ENCODE data around the gene CCDC170. TPM values are rescaled to one million over a fixed set of nuclear protein-coding genes. Genes with fewer than 3 reads are reported as not detected.
A peak's percentile ranks its signal among the peaks of the same experiment; 100 is the strongest.

Gene CCDC170
- total RNA-seq, 1 donor from 2014 or later: 0.06 TPM

DNA sequence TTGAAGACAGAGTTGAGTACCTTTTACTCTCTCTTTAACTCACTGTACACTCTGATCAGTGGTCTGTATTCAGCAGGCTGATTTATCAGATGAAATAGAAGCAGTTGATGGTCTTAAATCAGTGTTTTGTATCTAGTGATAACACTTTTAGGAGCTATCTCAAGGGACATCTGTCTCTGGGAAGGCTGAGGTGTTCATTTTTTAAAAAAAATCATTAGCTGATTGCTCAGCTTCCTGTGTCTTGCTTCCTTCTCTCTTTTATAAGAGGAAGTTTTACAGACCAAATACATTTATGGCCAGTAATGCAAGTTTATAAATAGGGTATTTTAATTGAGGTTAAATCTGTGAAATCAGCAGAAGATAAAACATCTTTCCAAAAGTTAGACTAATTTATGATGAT is 12.0 kb upstream of the CCDC170 start:
- TF ChIP-seq, protein P1, sequence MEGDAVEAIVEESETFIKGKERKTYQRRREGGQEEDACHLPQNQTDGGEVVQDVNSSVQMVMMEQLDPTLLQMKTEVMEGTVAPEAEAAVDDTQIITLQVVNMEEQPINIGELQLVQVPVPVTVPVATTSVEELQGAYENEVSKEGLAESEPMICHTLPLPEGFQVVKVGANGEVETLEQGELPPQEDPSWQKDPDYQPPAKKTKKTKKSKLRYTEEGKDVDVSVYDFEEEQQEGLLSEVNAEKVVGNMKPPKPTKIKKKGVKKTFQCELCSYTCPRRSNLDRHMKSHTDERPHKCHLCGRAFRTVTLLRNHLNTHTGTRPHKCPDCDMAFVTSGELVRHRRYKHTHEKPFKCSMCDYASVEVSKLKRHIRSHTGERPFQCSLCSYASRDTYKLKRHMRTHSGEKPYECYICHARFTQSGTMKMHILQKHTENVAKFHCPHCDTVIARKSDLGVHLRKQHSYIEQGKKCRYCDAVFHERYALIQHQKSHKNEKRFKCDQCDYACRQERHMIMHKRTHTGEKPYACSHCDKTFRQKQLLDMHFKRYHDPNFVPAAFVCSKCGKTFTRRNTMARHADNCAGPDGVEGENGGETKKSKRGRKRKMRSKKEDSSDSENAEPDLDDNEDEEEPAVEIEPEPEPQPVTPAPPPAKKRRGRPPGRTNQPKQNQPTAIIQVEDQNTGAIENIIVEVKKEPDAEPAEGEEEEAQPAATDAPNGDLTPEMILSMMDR (conservative IDR thresholded peaks at IDR 0.05; ENCODE audit: low read depth, low read length): no peak
- no peak for DNase-seq (ENCODE audit: low read depth)
- no peak overlapping the region for H3K4me3 ChIP-seq (ENCODE audit: low read depth, low read length)

DNA sequence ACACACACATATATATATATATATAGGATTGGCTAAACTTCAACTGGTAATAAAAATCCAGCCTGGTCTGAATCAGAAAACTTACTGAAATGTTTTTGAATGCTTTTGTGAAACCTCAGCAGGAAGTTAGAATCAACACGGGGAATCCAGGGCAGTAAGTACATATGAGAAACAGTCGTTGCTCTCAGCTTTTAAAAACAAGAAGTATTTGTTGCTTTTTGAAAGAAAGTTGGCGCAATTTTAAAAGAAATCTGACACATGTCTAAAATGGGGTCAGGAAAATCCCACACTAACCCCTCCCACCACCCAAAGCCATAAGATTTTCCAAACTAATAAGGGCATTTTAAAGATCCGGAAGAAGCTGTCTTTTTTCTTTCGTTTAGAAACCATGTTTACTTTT is 11.5 kb upstream of the CCDC170 start:
- no peak overlapping the region for H3K4me3 ChIP-seq (ENCODE audit: low read depth, low read length)
- TF ChIP-seq, protein P1 (conservative IDR thresholded peaks at IDR 0.05; ENCODE audit: low read depth, low read length): no peak
- no peak for DNase-seq (ENCODE audit: low read depth)

DNA sequence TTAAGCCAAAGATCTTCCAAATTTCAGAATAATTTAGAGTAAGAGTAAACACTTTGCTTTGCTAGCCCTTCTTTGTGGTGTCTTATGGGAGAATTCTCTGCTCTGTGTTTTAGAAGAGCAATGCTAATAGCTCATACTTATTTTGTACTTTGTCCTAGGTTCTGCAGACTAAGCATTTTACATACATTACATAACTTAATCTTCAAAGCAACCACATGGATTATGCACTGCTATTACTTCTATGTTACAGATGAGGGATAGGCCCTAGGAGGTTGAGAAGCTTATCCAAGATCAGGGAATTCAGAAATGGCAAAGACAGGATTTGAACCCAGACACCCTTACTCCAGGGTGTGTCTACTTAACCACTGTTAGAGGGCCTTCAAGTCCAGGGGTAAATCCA is 9.8 kb upstream of the CCDC170 start:
- TF ChIP-seq, protein P1 (conservative IDR thresholded peaks at IDR 0.05; ENCODE audit: low read depth, low read length): no peak
- no peak for DNase-seq (ENCODE audit: low read depth)

DNA sequence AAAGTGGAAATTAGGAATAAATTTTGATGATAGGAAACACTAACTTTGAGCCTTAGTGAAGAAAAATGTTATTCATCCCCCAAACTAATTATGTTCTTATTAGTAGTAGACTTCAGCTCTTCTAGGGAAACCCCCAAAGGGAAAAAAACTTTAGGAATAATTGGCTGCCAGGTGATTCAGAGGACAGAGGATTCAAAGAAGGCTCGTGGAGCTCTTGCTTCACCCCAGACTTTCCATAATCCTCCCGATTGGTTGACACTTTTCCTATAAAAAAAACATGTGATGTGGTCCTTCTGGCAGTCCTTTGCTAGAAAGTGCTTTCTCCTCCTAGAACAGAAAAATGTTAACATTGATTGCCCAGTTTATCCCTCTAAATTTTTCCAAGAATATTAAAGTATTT is 5.6 kb upstream of the CCDC170 start:
- H3K4me3 ChIP-seq (ENCODE audit: low read depth, low read length): no peak overlapping the region
- TF ChIP-seq, protein P1 (conservative IDR thresholded peaks at IDR 0.05; ENCODE audit: low read depth, low read length): no peak
- no peak for DNase-seq (ENCODE audit: low read depth)

More for the DNA sequence above, 9.8 kb upstream of the CCDC170 start:
- no peak overlapping the region for H3K4me3 ChIP-seq (ENCODE audit: low read depth, low read length)

DNA sequence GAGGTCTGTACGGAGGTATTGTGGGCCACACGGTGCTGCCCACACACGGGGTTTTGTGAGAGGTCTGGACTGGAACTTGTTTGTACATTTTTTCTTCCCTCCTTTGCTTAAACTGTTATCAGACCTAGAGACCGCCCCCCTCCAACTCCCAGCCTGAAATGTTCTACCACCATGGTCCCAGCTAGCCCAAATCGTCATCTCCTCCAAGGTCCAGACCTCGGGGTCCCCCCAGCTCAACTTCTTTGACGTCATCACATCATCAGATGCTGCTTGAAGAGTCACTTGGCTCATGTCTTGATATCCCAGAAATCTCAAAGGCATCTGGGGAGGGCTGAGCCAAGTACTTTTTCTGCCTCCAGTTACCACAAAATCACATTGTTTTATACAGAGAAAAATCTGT is 2.8 kb upstream of the CCDC170 start:
- no peak overlapping the region for H3K4me3 ChIP-seq (ENCODE audit: low read depth, low read length)
- DNase-seq (ENCODE audit: low read depth): no peak
- TF ChIP-seq, protein P1 (conservative IDR thresholded peaks at IDR 0.05; ENCODE audit: low read depth, low read length): no peak

DNA sequence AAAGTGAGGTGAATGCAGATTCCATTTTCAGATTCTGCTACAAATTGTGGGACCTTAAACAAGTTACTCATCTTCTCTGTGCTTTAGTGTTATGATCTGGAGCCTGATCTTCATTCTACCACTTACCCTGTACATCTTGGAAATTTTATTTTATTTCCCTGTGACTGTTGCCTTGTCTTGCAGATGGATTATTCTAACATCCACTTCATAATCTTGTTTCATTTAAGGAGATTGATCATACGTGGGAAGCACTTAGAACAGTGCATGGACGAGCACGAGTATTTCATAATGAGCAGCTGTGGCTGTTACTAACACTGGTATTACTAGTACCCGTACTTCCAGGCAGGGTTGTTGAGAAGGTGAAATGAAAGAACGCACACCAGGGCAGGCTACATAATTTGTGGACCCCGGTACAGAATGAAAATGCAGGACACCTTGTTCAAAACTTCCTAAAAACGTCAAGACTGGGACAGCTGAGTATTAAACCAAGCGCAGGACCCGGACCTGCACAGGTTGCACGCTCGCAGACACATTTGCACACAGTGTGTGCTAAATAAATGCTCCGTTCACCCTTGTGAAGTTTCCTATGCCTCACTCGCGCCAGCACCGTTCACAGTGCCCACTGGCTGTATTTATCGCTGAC is 535 bp upstream of the CCDC170 start:
- TF ChIP-seq, protein P1 (conservative IDR thresholded peaks at IDR 0.05; ENCODE audit: low read depth, low read length): no peak
- no peak for DNase-seq (ENCODE audit: low read depth)

More for the DNA sequence above, 535 bp upstream of the CCDC170 start:
- H3K4me3 ChIP-seq (ENCODE audit: low read depth, low read length): peak overlapping the region; percentile 72

Data from epithelial cell of proximal tubule (primary cell).